A549 (cell line): Measurements from ENCODE around the gene ACTR6. TPM values are rescaled to one million over a fixed set of nuclear protein-coding genes. Genes with fewer than 3 reads are reported as not detected.
A peak's percentile ranks its signal among the peaks of the same experiment; 100 is the strongest.

Experiments
- ATAC-seq, 2 experiments: fragments of 200-7000 bp in 1 of 2; fragments of >200 bp in 1 of 2; cut with Nextera tagmentation in 1 of 2; cut with Tn5 transposase in 1 of 2; 3 replicates each; pipeline versions ENCODE4 v1.8.0 to v1.9.1; 2018 to 2020; ENCODE audit warnings: mild to moderate bottlenecking in 1 of 2, moderate library complexity in 1 of 2
- CTCF ChIA-PET: fragments of 300-600 bp; sonication (Branson Sonifier 250); formaldehyde crosslinking; extraction: SDS; loops from one replicate; lab custom pipeline; 2021; ENCODE audit warnings: antibody characterized with exemption, inconsistent platforms; lab: Yijun Ruan, JAX
- POLR2A ChIA-PET: fragments of 350-600 bp; formaldehyde crosslinking; extraction: SDS; loops from one replicate; lab custom pipeline; 2021; ENCODE audit warnings: antibody characterized with exemption, inconsistent platforms; lab: Yijun Ruan, JAX
- DNase-seq, 2 experiments: peaks; one replicate each; pipeline versions ENCODE4 v3.0.0 to v3.0.0-alpha.2; 2011 to 2016; ENCODE audit warnings: low read depth in 1 of 2, low spot score in 1 of 2
- FAIRE-seq: peaks from 2 replicates; lab custom pipeline; 2011; peaks lifted over from hg19 to GRCh38; lab: Jason Lieb, UNC
- H3K27ac ChIP-seq, 2 experiments: fragments of >200 bp; sonication (Bioruptor Twin); formaldehyde crosslinking; 3 replicates each; pipeline ENCODE4 v1.5.1; 2016 to 2017
- H3K4me1 ChIP-seq: fragments of >200 bp; sonication (Bioruptor Twin); formaldehyde crosslinking; 3 replicates; pipeline ENCODE4 v1.6.1; 2016
- H3K4me2 ChIP-seq: fragments of >200 bp; sonication (Bioruptor Twin); formaldehyde crosslinking; 3 replicates; pipeline ENCODE4 v1.6.1; 2016
- H3K4me3 ChIP-seq: fragments of >200 bp; sonication (Bioruptor Twin); formaldehyde crosslinking; 3 replicates; pipeline ENCODE4 v1.5.1; 2016
- H3K9me3 ChIP-seq: fragments of >200 bp; sonication (Bioruptor Twin); formaldehyde crosslinking; 3 replicates; pipeline ENCODE4 v1.6.1; 2016
- CBX2 ChIP-seq: fragments of 200-600 bp; sonication (generic); IDR thresholded peaks from 2 replicates; pipeline ENCODE4 v1.6.1; 2016; ENCODE audit warnings: low read depth, mild to moderate bottlenecking, borderline replicate concordance
- CBX8 ChIP-seq: fragments of 200-600 bp; sonication (generic); IDR thresholded peaks from 2 replicates; pipeline ENCODE4 v1.6.1; 2016
- CEBPB ChIP-seq, 2 experiments: fragments of >200 bp in 1 of 2; sonication (Bioruptor Twin) in 1 of 2; formaldehyde crosslinking in 1 of 2; IDR thresholded peaks; 2 replicates each; pipeline ENCODE4 v1.6.1; 2012 to 2016
- E2F6 ChIP-seq: IDR thresholded peaks from 2 replicates; pipeline ENCODE4 v1.6.1; 2012; ENCODE audit warnings: low read depth, borderline replicate concordance
- FOSB ChIP-seq: fragments of 250-450 bp; sonication (Bioruptor Pico); IDR thresholded peaks from 2 replicates; pipeline ENCODE4 v1.5.0; 2020; ENCODE audit warnings: mild to moderate bottlenecking, moderate library complexity
- GATA3 ChIP-seq: IDR thresholded peaks from 2 replicates; pipeline ENCODE4 v1.6.1; 2012; ENCODE audit warnings: borderline replicate concordance
- HDAC2 ChIP-seq: fragments of 200-600 bp; sonication (generic); IDR thresholded peaks from 2 replicates; pipeline ENCODE4 v1.6.1; 2016
- HEYL ChIP-seq: fragments of 250-450 bp; sonication (Bioruptor Pico); IDR thresholded peaks from 2 replicates; pipeline ENCODE4 v1.8.0; 2021; ENCODE audit warnings: mild to moderate bottlenecking, moderate library complexity
- HOXB5 ChIP-seq: fragments of 250-450 bp; sonication (Bioruptor Pico); IDR thresholded peaks from 2 replicates; pipeline ENCODE4 v1.5.0; 2020; ENCODE audit warnings: mild to moderate bottlenecking, moderate library complexity
- KDM5A ChIP-seq: fragments of 200-600 bp; sonication (generic); IDR thresholded peaks from 2 replicates; pipeline ENCODE4 v1.6.1; 2016; ENCODE audit warnings: antibody characterized with exemption, mild to moderate bottlenecking
- MAFK ChIP-seq: fragments of 450-650 bp; IDR thresholded peaks from 2 replicates; pipeline ENCODE4 v1.6.1; 2014; ENCODE audit not compliant: partially characterized antibody
- MYC ChIP-seq: IDR thresholded peaks from 2 replicates; pipeline ENCODE4 v1.6.1; 2012; ENCODE audit warnings: mild to moderate bottlenecking, inconsistent platforms, low read length, improper control_type of control experiment, borderline replicate concordance
- POLR2A ChIP-seq: IDR thresholded peaks from 2 replicates; pipeline ENCODE4 v1.6.1; 2012; ENCODE audit warnings: mild to moderate bottlenecking, low read length
- RAD21 ChIP-seq, 2 experiments: fragments of >200 bp in 1 of 2; sonication (Bioruptor Twin) in 1 of 2; formaldehyde crosslinking in 1 of 2; IDR thresholded peaks in 1 of 2; conservative IDR thresholded peaks in 1 of 2; 2 replicates in 1 of 2; 3 replicates in 1 of 2; pipeline ENCODE4 v1.6.1; 2012 to 2018; ENCODE audit warnings: inconsistent platforms in 1 of 2
- RARB ChIP-seq: fragments of 250-450 bp; sonication (Bioruptor Pico); IDR thresholded peaks from 2 replicates; pipeline ENCODE4 v1.8.0; 2021; ENCODE audit warnings: mild to moderate bottlenecking, moderate library complexity
- RFX5 ChIP-seq: fragments of 450-650 bp; IDR thresholded peaks from 2 replicates; pipeline ENCODE4 v1.7.1; 2014; ENCODE audit warnings: antibody characterized with exemption, mild to moderate bottlenecking, moderate library complexity
- RNF2 ChIP-seq: fragments of 200-600 bp; sonication (generic); IDR thresholded peaks from 2 replicates; pipeline ENCODE4 v1.6.1; 2016; ENCODE audit warnings: low read depth, mild to moderate bottlenecking, antibody characterized with exemption, moderate library complexity, borderline replicate concordance
- SMC3 ChIP-seq: fragments of >200 bp; sonication (Bioruptor Twin); formaldehyde crosslinking; IDR thresholded peaks from 3 replicates; pipeline ENCODE4 v1.6.1; 2018; ENCODE audit warnings: inconsistent platforms
- SREBF2 ChIP-seq: fragments of 450-650 bp; IDR thresholded peaks from 2 replicates; pipeline ENCODE4 v1.6.1; 2014; ENCODE audit warnings: mild to moderate bottlenecking, moderate library complexity
- ZFP36 ChIP-seq: fragments of 450-650 bp; IDR thresholded peaks from 2 replicates; pipeline ENCODE4 v1.6.1; 2014; ENCODE audit warnings: borderline replicate concordance; ENCODE audit not compliant: partially characterized antibody
- ZNF302 ChIP-seq: fragments of 250-450 bp; sonication (Bioruptor Pico); IDR thresholded peaks from 2 replicates; pipeline ENCODE4 v1.9.0; 2021; ENCODE audit warnings: inconsistent platforms, mild to moderate bottlenecking, moderate library complexity
- WGBS: methylation state at CpG from one replicate; pipeline ENCODE4 v1.1.6; 2017; ENCODE audit errors: missing lambda C conversion rate; 5-methylcytosine and 5-hydroxymethylcytosine counted together
- polyA plus RNA-seq, 4 experiments: library from polyadenylated mRNA; depleted of rRNA in 3 of 4; stranded (reverse); fragments of >200 nt; fragmentation: RNase III in 1 of 4; extraction: RNeasy Plus Mini Kit Qiagen cat#74134 plus additional on column Dnase treatment in 1 of 4; gene quantifications; 2 replicates in 3 of 4; 3 replicates in 1 of 4; pipeline ENCODE4 v1.2.3, GENCODE V29; 2011 to 2017
- TF ChIP-seq, protein P1 (sequence below): fragments of >200 bp; sonication (Bioruptor Twin); formaldehyde crosslinking; IDR thresholded peaks from 2 replicates; pipeline ENCODE4 v1.6.1; 2016
- TF ChIP-seq, protein P2 (sequence below): fragments of 450-650 bp; IDR thresholded peaks from 2 replicates; pipeline ENCODE4 v1.6.1; 2014; ENCODE audit warnings: antibody characterized with exemption
- TF ChIP-seq, protein P3 (sequence below): fragments of >200 bp; sonication (Bioruptor Twin); formaldehyde crosslinking; IDR thresholded peaks from 3 replicates; pipeline ENCODE4 v1.6.1; 2016
- TF ChIP-seq, protein P4 (sequence below): fragments of 200-600 bp; sonication (generic); IDR thresholded peaks from 2 replicates; pipeline ENCODE4 v1.6.1; 2016; ENCODE audit warnings: antibody characterized with exemption, mild to moderate bottlenecking, moderate library complexity

ACTR6 gene
- polyA plus RNA-seq, 2 of the 4 experiments (the other 2 are of a cell fraction) = 37.0 to 50.1 TPM

DNA sequence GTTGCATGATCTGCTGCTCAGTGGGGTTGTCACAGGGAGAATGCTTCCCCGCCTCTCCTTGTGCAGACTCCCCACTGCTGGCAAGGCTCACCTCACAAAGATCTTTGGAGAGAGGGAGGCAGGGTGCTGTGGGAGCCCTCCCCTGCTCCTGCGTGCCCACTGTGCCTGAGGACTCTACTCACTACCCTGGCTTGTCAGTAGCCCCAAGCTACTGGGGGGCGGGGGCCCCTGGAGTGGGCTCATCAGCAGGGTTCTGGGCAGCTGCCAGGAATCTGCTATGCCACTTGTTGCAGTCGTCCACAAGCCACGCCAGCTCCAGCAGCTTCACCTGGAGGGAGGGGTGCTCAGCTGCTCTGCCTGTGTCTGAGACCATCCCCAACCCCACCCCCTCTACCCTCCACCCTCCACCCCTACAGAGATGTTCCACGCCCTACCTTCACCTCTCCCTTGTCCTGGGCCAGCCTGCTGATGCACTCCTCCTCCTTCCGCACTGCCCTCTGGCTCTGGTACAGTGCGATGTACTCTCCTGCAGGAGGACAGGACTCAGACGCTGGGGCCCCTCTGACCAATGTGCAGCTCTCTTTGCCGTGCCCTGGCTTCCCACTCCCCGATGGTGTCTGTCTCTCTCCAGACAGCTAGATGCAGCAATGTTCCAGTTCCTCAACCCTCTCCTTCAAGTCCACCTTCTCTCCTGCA lies 43.7 kb upstream of the ACTR6 start:
- ATAC-seq = peak in 1 of 2 experiments; percentile 20; a peak in 1 of 6 replicates
- TF ChIP-seq RAD21 (conservative IDR thresholded peaks at IDR 0.05 in 1 of 2, IDR thresholded peaks at IDR 0.05 in 1 of 2) = no peak
- no peak for TF ChIP-seq HDAC2
- TF ChIP-seq RFX5 = no peak
- TF ChIP-seq, protein P1, sequence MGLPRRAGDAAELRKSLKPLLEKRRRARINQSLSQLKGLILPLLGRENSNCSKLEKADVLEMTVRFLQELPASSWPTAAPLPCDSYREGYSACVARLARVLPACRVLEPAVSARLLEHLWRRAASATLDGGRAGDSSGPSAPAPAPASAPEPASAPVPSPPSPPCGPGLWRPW = no peak
- no peak for TF ChIP-seq RARB (CRISPR knock-in tag)
- TF ChIP-seq, protein P2, sequence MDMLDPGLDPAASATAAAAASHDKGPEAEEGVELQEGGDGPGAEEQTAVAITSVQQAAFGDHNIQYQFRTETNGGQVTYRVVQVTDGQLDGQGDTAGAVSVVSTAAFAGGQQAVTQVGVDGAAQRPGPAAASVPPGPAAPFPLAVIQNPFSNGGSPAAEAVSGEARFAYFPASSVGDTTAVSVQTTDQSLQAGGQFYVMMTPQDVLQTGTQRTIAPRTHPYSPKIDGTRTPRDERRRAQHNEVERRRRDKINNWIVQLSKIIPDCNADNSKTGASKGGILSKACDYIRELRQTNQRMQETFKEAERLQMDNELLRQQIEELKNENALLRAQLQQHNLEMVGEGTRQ = no peak
- no peak for TF ChIP-seq SMC3
- TF ChIP-seq CEBPB (IDR thresholded peaks at IDR 0.05) = no peak
- no peak for TF ChIP-seq POLR2A
- no peak for TF ChIP-seq E2F6
- no peak for TF ChIP-seq RNF2
- TF ChIP-seq, all 56 proteins: peak for 0
- Histone ChIP-seq H3K4me1 (no peaks in the 10 kb centered on the region), H3K4me2 (no peak overlapping the region), H3K27ac (no peak overlapping the region), H3K4me3 (no peak overlapping the region), H3K9me3 (no peaks in the 10 kb centered on the region)
- WGBS = 68% methylated on average over 9 of the region's 11 CpGs
- DNase-seq (no peak), FAIRE-seq (no peak)
- POLR2A ChIA-PET = no interaction called here
- CTCF ChIA-PET = interaction anchor here (1.0 kb wide), 3 partner anchors 12 to 73 kb away, joined by 3 to 4 read pairs (median 3); no protein-coding TSS in a partner anchor

DNA sequence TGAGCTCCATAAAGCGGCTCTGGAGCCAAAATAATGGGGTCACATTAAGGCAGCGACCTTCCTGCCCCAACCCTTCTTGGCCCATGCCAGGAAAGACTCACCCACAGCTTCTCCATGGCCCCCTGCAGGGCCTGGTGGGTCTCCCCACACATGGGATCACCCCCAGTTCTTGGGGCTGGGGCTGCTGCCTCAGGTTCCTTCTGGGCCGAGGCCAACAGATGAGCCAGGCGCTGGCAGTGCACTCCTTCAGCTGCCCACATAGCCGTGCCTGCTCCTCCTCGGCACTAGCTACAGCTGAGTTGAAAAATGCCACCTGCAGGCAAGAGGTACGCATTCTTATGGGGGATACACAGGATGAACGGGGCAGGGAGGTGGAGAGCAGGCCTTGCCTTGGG lies 43.2 kb upstream of the ACTR6 start:
- FAIRE-seq (no peak), ATAC-seq (no peak), DNase-seq (no peak)
- ChIA-PET POLR2A (no interaction called here), CTCF (interaction anchor here (1.0 to 1.2 kb wide), 3 partner anchors 11 to 72 kb away, joined by 3 to 4 read pairs (median 3); no protein-coding TSS in a partner anchor)
- TF ChIP-seq RARB (CRISPR knock-in tag) (no peak), RAD21 (conservative IDR thresholded peaks at IDR 0.05 in 1 of 2, IDR thresholded peaks at IDR 0.05 in 1 of 2) (no peak)
- Histone ChIP-seq H3K27ac (no peak overlapping the region), H3K4me3 (no peak overlapping the region), H3K4me1 (no peaks in the 10 kb centered on the region), H3K9me3 (no peaks in the 10 kb centered on the region), H3K4me2 (no peak overlapping the region)
- WGBS = 77% methylated on average over 8 of the region's 8 CpGs

DNA sequence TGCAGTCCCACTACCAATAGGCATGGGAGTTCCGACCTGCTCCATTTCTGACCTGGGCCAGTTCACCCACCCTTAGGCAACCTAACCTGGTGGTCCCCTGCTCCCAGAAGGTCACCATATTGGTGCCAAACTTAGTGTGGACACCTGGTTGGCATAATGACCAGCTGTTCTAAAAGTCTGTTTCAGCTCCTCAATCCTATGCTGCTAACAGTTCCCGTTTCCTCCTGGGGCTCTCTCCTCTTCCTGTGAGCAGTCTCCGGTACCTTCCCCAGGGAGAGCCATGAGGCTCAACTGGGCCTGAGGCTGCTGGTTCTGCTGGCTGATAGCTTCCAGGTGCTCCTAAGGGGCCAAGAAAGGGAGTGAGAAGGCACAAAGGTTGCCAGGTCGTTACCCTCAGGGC lies 42.1 kb upstream of the ACTR6 start:
- DNase-seq (no peak), FAIRE-seq (no peak), ATAC-seq (no peak)
- ChIA-PET CTCF (interaction anchor here (0.7 to 1.3 kb wide), 3 partner anchors 10 to 13 kb away, joined by 3 read pairs; no protein-coding TSS in a partner anchor), POLR2A (no interaction called here)
- H3K9me3 ChIP-seq = no peaks in the 10 kb centered on the region
- no peak overlapping the region for H3K4me2 ChIP-seq
- no peak overlapping the region for H3K27ac ChIP-seq
- H3K4me1 ChIP-seq = peaks cover 4% of the 10 kb centered on the region; the same call in 1 of the 3 replicates
- H3K4me3 ChIP-seq = no peak overlapping the region
- WGBS = 73% methylated on average over 4 of the region's 4 CpGs
- TF ChIP-seq CEBPB (IDR thresholded peaks at IDR 0.05) = no peak
- TF ChIP-seq SREBF2 = no peak
- TF ChIP-seq GATA3 = no peak
- TF ChIP-seq HOXB5 (CRISPR knock-in tag) = no peak
- no peak for TF ChIP-seq CBX2
- no peak for TF ChIP-seq KDM5A
- TF ChIP-seq MAFK = no peak
- TF ChIP-seq MYC = no peak
- TF ChIP-seq, protein P3, sequence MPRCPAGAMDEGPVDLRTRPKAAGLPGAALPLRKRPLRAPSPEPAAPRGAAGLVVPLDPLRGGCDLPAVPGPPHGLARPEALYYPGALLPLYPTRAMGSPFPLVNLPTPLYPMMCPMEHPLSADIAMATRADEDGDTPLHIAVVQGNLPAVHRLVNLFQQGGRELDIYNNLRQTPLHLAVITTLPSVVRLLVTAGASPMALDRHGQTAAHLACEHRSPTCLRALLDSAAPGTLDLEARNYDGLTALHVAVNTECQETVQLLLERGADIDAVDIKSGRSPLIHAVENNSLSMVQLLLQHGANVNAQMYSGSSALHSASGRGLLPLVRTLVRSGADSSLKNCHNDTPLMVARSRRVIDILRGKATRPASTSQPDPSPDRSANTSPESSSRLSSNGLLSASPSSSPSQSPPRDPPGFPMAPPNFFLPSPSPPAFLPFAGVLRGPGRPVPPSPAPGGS = no peak
- no peak for TF ChIP-seq HEYL (CRISPR knock-in tag)
- no peak for TF ChIP-seq ZFP36
- no peak for TF ChIP-seq RAD21 (conservative IDR thresholded peaks at IDR 0.05 in 1 of 2, IDR thresholded peaks at IDR 0.05 in 1 of 2)
- TF ChIP-seq RNF2 = no peak
- TF ChIP-seq ZNF302 = no peak
- TF ChIP-seq CBX8 = no peak
- TF ChIP-seq E2F6 = no peak
- no peak for TF ChIP-seq FOSB (CRISPR knock-in tag)
- TF ChIP-seq, protein P4, sequence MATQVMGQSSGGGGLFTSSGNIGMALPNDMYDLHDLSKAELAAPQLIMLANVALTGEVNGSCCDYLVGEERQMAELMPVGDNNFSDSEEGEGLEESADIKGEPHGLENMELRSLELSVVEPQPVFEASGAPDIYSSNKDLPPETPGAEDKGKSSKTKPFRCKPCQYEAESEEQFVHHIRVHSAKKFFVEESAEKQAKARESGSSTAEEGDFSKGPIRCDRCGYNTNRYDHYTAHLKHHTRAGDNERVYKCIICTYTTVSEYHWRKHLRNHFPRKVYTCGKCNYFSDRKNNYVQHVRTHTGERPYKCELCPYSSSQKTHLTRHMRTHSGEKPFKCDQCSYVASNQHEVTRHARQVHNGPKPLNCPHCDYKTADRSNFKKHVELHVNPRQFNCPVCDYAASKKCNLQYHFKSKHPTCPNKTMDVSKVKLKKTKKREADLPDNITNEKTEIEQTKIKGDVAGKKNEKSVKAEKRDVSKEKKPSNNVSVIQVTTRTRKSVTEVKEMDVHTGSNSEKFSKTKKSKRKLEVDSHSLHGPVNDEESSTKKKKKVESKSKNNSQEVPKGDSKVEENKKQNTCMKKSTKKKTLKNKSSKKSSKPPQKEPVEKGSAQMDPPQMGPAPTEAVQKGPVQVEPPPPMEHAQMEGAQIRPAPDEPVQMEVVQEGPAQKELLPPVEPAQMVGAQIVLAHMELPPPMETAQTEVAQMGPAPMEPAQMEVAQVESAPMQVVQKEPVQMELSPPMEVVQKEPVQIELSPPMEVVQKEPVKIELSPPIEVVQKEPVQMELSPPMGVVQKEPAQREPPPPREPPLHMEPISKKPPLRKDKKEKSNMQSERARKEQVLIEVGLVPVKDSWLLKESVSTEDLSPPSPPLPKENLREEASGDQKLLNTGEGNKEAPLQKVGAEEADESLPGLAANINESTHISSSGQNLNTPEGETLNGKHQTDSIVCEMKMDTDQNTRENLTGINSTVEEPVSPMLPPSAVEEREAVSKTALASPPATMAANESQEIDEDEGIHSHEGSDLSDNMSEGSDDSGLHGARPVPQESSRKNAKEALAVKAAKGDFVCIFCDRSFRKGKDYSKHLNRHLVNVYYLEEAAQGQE = no peak
